MM.1S (cell line): ENCODE results near the gene DNAL4.
A peak's percentile ranks its signal among the peaks of the same experiment; 100 is the strongest.

ENCODE experiments used
- DNase-seq: peaks from one replicate; pipeline ENCODE4 v3.0.0-alpha.2; 2015
- H2AFZ ChIP-seq: fragments of 300-600 bp; sonication (generic); 2 replicates; pipeline ENCODE4 v1.6.0; 2016; ENCODE audit warnings: antibody characterized with exemption, low read length
- H3F3A ChIP-seq: fragments of 300-600 bp; sonication (generic); 2 replicates; pipeline ENCODE4 v1.6.1; 2016; ENCODE audit warnings: mild to moderate bottlenecking, antibody characterized with exemption, low read length, moderate library complexity, mixed read lengths; ENCODE audit not compliant: insufficient read depth
- H3K27ac ChIP-seq: fragments of 300-600 bp; sonication (generic); 2 replicates; pipeline ENCODE4 v1.5.1; 2016; ENCODE audit warnings: mild to moderate bottlenecking, low read length
- H3K27me3 ChIP-seq: fragments of 300-600 bp; sonication (generic); replicated peaks from 2 replicates; pipeline ENCODE4 v1.6.0; 2016; ENCODE audit warnings: low read length; ENCODE audit not compliant: insufficient read depth
- H3K36me3 ChIP-seq: fragments of 300-600 bp; sonication (generic); replicated peaks from 2 replicates; pipeline ENCODE4 v1.6.1; 2016; ENCODE audit warnings: mild to moderate bottlenecking, low read length, mixed read lengths; ENCODE audit not compliant: insufficient read depth
- H3K4me1 ChIP-seq: fragments of 300-600 bp; sonication (generic); 2 replicates; pipeline ENCODE4 v1.6.1; 2016; ENCODE audit warnings: low read length, mixed read lengths
- H3K4me2 ChIP-seq: fragments of 300-600 bp; sonication (generic); 2 replicates; pipeline ENCODE4 v1.6.0; 2016; ENCODE audit warnings: low read depth, low read length
- H3K4me3 ChIP-seq: fragments of 300-600 bp; sonication (generic); 2 replicates; pipeline ENCODE4 v1.5.1; 2016; ENCODE audit warnings: low read length, mixed read lengths
- H3K79me2 ChIP-seq: fragments of 300-600 bp; sonication (generic); 2 replicates; pipeline ENCODE4 v1.6.1; 2016; ENCODE audit warnings: mixed run types, low read length, mixed read lengths
- H3K9ac ChIP-seq: fragments of 300-600 bp; sonication (generic); 2 replicates; pipeline ENCODE4 v1.6.1; 2016; ENCODE audit warnings: low read length, mixed read lengths
- H3K9me2 ChIP-seq: fragments of 300-600 bp; sonication (generic); replicated peaks from 2 replicates; pipeline ENCODE4 v1.6.1; 2016; ENCODE audit warnings: mild to moderate bottlenecking, low read length, mixed read lengths; ENCODE audit not compliant: insufficient read depth
- H3K9me3 ChIP-seq: fragments of 300-600 bp; sonication (generic); replicated peaks from 2 replicates; pipeline ENCODE4 v1.6.1; 2016; ENCODE audit warnings: mild to moderate bottlenecking, low read length, mixed read lengths; ENCODE audit not compliant: insufficient read depth
- H4K20me1 ChIP-seq: fragments of 300-600 bp; sonication (generic); 2 replicates; pipeline ENCODE4 v1.6.1; 2016; ENCODE audit warnings: mild to moderate bottlenecking, low read length, moderate library complexity, mixed read lengths; ENCODE audit not compliant: insufficient read depth
- EZH2 ChIP-seq: fragments of 300-600 bp; sonication (generic); optimal IDR thresholded peaks from 2 replicates; pipeline ENCODE3; 2017; ENCODE audit warnings: low read depth, mild to moderate bottlenecking, antibody characterized with exemption, low read length, mixed read lengths
- EZH2phosphoT487 ChIP-seq: fragments of 300-600 bp; sonication (generic); IDR thresholded peaks from 2 replicates; pipeline ENCODE4 v1.6.1; 2018; ENCODE audit warnings: antibody characterized with exemption, low read length
- TF ChIP-seq, protein P1 (sequence below): fragments of 300-600 bp; sonication (generic); IDR thresholded peaks from 2 replicates; pipeline ENCODE4 v1.5.1; 2016; ENCODE audit warnings: antibody characterized with exemption, low read length, mixed read lengths

DNAL4 gene

DNA sequence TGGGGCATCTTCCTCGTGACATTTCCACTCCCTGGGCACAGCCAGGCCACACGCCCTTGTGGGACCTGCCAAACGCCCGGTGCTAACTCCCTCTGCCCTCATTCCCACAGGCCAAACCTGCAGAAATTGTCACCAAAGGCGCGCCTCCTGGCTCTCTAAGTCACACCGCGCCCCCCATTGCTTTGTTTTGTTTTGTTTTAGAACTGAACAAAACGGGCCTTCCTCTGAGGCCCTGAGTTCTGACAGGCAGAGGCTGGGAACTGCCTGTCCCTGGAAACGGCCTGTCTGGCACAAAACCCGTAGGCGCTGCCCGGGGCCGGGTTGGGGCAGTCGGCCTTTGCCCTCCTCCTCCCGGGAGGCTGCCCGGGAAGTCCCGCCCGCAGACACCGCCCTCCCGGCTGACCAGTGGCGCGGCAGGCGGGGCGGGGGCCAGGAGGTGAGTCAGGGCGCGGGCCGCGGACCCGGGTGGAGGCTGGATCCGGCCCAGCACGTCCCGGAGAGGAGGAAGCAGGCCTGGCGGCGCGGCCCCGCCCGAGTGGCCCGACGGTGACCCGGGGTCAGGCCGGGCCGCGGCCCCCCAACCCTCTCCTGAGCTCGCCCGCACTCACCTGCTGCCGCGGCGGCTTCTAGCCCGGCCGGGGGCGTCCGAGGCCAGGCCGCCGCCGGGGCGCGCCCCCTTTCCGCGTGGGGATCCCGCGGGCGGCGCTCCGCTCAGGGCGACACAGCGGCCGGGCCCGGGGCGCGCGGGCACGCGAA lies 38.6 kb downstream of the DNAL4 start:
- H3K4me1 ChIP-seq, result peaks cover 48% of the 10 kb centered on the region
- TF ChIP-seq EZH2 (no peak), EZH2phosphoT487 (no peak)
- TF ChIP-seq, protein P1, sequence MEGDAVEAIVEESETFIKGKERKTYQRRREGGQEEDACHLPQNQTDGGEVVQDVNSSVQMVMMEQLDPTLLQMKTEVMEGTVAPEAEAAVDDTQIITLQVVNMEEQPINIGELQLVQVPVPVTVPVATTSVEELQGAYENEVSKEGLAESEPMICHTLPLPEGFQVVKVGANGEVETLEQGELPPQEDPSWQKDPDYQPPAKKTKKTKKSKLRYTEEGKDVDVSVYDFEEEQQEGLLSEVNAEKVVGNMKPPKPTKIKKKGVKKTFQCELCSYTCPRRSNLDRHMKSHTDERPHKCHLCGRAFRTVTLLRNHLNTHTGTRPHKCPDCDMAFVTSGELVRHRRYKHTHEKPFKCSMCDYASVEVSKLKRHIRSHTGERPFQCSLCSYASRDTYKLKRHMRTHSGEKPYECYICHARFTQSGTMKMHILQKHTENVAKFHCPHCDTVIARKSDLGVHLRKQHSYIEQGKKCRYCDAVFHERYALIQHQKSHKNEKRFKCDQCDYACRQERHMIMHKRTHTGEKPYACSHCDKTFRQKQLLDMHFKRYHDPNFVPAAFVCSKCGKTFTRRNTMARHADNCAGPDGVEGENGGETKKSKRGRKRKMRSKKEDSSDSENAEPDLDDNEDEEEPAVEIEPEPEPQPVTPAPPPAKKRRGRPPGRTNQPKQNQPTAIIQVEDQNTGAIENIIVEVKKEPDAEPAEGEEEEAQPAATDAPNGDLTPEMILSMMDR, result no peak
- peaks cover 45% of the 10 kb centered on the region for H3F3A ChIP-seq
- no peaks in the 10 kb centered on the region for H3K9me2 ChIP-seq
- peak overlapping the region; percentile 68 for H3K4me3 ChIP-seq
- H3K79me2 ChIP-seq, result peaks cover 55% of the 10 kb centered on the region
- peaks cover 12% of the 10 kb centered on the region; the same call in 1 of the 2 replicates for H3K36me3 ChIP-seq
- H3K4me2 ChIP-seq, result peak overlapping the region; percentile 98
- peak overlapping the region; percentile 72 for H3K9ac ChIP-seq
- H3K27me3 ChIP-seq, result no peaks in the 10 kb centered on the region
- H2AFZ ChIP-seq, result no peak overlapping the region
- DNase-seq, result peak; percentile 75
- H4K20me1 ChIP-seq, result no peaks in the 10 kb centered on the region
- H3K27ac ChIP-seq, result peak overlapping the region; percentile 91
- H3K9me3 ChIP-seq, result no peaks in the 10 kb centered on the region

DNA sequence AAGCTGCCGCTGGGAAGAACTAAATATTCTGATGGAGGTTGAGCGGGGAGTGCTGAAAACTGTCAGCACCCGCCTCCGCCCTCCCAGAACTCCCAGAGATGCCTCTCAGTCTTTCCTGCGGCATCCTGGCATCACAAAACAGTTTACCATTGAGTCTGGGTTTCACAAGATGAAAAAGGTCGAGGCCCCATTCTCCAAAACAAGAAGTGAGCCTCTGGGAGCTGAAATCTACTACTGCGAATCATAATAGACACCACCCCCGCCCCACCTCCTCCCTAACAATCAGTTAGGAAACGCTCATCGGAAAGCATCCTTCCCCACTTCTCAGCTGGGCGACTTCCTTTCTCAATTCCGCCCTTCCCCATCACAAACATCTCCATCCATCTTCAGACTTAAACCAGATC lies 39.2 kb downstream of the DNAL4 start:
- peaks cover 45% of the 10 kb centered on the region for H3F3A ChIP-seq
- peak overlapping the region; percentile 72 for H3K9ac ChIP-seq
- peak overlapping the region; percentile 91 for H3K27ac ChIP-seq
- peaks cover 53% of the 10 kb centered on the region for H3K4me1 ChIP-seq
- H3K9me3 ChIP-seq, result no peaks in the 10 kb centered on the region
- TF ChIP-seq, protein P1, result no peak
- TF ChIP-seq EZH2 (no peak), EZH2phosphoT487 (no peak)
- peaks cover 61% of the 10 kb centered on the region for H3K79me2 ChIP-seq
- H3K27me3 ChIP-seq, result no peaks in the 10 kb centered on the region
- H3K4me2 ChIP-seq, result peak overlapping the region; percentile 98
- no peaks in the 10 kb centered on the region for H4K20me1 ChIP-seq
- H3K36me3 ChIP-seq, result peaks cover 17% of the 10 kb centered on the region; the same call in 1 of the 2 replicates
- no peak for DNase-seq
- no peaks in the 10 kb centered on the region for H3K9me2 ChIP-seq
- peak overlapping the region; percentile 68 for H3K4me3 ChIP-seq
- H2AFZ ChIP-seq, result no peak overlapping the region

DNA sequence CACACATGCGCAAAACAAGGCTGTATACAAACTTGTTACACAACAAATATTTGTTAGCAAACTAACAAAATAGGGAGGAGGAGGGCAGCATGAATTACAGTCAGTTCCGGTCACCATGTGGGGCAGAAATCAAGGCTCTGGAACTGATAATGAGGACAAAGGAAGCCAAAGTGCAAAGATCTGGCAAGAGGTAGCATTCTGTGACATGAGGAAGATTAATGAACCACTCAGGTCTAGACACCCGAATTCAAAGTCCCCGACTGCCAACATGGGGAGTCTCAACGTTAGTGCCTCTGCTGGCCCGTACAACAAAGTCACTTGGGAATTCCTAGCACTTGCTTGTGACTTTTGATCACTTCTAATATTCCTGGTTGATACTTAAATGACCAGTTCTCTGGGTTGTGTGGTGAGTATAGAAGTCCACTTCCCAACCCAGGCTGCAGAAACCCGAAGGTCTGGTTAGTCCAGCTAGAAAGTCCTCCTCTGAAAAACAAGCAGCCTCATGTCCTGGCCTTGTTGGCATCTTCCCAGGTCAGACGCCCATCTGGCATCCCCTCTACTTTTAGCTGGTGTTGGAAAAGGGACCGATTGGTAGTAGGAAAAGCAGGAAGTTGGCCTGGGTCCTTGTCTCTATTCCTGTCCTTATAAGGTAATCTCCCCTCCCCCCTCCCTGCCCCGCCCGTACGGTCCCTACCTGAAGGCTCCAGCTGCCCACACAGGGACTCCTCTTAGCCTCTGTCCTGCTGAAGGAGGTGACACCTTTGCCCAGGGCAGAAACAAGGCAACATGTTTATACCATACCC lies 39.8 kb downstream of the DNAL4 start:
- H3K27ac ChIP-seq, result peak overlapping the region; percentile 91
- DNase-seq, result peak; percentile 53

More for the DNA sequence above, 39.8 kb downstream of the DNAL4 start:
- Histone ChIP-seq H3K9me2 (no peaks in the 10 kb centered on the region), H4K20me1 (no peaks in the 10 kb centered on the region), H3K9me3 (no peaks in the 10 kb centered on the region), H3K79me2 (peaks cover 67% of the 10 kb centered on the region), H3K36me3 (peaks cover 17% of the 10 kb centered on the region; the same call in 1 of the 2 replicates), H3K27me3 (no peaks in the 10 kb centered on the region), H3K4me3 (peak overlapping the region; percentile 68), H3F3A (peaks cover 45% of the 10 kb centered on the region), H3K4me2 (peak overlapping the region; percentile 98), H3K9ac (peak overlapping the region; percentile 72), H2AFZ (no peak overlapping the region), H3K4me1 (peaks cover 53% of the 10 kb centered on the region)
- no peak for TF ChIP-seq EZH2phosphoT487
- TF ChIP-seq, protein P1, result peak; percentile 10; the same call in 1 of the 2 replicates
- TF ChIP-seq EZH2, result no peak
